HEK293 (cell line): ENCODE data around the gene PLEKHG4B.

Experiments
- TF ChIP-seq, protein P1 (sequence below): fragments of 450-650 bp; formaldehyde crosslinking; IDR thresholded peaks from 2 replicates; pipeline ENCODE4 v1.5.1; 2016; ENCODE audit warnings: missing biosample characterization, missing genetic modification characterization, low read depth
- TF ChIP-seq, protein P2 (sequence below): fragments of 450-650 bp; formaldehyde crosslinking; IDR thresholded peaks from 2 replicates; pipeline ENCODE4 v1.5.1; 2016; ENCODE audit warnings: missing biosample characterization, missing genetic modification characterization

DNA sequence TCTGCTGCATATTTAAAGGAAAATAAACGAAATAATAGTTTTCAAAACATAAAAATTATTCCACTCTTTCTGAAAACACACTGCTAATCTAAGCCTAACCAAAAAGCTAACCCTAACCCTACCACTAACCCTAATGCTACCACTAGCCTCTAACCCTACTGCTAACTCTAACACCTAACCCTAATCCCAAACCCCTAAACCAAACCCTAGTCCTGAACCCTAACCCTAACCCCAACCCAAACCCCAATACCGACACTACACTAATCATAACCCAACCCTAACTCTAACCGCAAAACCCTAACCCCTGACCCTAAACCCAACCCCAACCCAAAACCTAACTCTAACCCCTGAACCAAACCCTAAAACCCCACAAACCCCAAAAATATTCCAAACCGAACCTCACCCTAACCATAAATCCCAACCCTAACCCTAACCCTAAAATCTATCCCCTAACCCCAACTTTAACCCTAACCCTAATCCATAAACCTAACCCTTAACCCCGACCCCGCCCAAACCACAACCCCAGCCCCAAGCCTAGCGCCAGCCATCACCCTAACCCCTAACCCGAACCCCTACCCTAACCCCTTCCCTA is 41.9 kb upstream of the PLEKHG4B start:
- TF ChIP-seq, protein P1, sequence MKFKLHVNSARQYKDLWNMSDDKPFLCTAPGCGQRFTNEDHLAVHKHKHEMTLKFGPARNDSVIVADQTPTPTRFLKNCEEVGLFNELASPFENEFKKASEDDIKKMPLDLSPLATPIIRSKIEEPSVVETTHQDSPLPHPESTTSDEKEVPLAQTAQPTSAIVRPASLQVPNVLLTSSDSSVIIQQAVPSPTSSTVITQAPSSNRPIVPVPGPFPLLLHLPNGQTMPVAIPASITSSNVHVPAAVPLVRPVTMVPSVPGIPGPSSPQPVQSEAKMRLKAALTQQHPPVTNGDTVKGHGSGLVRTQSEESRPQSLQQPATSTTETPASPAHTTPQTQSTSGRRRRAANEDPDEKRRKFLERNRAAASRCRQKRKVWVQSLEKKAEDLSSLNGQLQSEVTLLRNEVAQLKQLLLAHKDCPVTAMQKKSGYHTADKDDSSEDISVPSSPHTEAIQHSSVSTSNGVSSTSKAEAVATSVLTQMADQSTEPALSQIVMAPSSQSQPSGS (tag by site-specific recombination): no peak
- TF ChIP-seq, protein P2, sequence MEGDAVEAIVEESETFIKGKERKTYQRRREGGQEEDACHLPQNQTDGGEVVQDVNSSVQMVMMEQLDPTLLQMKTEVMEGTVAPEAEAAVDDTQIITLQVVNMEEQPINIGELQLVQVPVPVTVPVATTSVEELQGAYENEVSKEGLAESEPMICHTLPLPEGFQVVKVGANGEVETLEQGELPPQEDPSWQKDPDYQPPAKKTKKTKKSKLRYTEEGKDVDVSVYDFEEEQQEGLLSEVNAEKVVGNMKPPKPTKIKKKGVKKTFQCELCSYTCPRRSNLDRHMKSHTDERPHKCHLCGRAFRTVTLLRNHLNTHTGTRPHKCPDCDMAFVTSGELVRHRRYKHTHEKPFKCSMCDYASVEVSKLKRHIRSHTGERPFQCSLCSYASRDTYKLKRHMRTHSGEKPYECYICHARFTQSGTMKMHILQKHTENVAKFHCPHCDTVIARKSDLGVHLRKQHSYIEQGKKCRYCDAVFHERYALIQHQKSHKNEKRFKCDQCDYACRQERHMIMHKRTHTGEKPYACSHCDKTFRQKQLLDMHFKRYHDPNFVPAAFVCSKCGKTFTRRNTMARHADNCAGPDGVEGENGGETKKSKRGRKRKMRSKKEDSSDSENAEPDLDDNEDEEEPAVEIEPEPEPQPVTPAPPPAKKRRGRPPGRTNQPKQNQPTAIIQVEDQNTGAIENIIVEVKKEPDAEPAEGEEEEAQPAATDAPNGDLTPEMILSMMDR: no peak
